ENCODE measurements around the gene NOS1AP. TPM values are rescaled to one million over a fixed set of nuclear protein-coding genes. Genes with fewer than 3 reads are reported as not detected.

The NOS1AP gene
- total RNA-seq, 1 experiment from 2014 or later, result 2.4 TPM

DNA sequence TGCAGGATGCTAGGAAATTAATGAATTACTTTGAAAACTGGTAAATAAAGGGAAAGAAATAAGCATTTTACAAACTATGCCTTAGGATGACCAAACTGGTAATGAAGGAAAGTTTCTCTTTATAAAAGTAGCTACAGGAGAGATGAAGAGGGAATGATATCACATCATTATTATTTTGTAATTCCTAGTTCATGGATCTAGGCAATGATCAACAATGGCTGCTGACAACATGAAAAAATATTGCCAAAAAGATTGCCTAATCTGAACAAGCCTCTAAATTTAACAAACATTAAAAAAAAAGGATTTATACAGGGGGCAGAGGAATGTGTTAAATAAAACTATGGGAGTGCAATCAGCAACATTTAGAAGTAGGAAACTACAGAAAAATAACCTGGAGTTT is 38.9 kb downstream of the NOS1AP start:
- CTCF ChIA-PET, result no interaction called here
- POLR2A ChIA-PET, result no interaction called here
- no peak overlapping the region for H3K4me3 Mint-ChIP-seq (ENCODE audit: unreplicated experiment)
- H3K4me1 Mint-ChIP-seq (ENCODE audit: insufficient read depth, unreplicated experiment), result no peaks in the 10 kb centered on the region
- intact Hi-C loops (cut with micrococcal nuclease), result no loop called here
- no peak for DNase-seq (ENCODE audit: unreplicated experiment)
- peaks cover 8% of the 10 kb centered on the region for H3K9me3 Mint-ChIP-seq (ENCODE audit: unreplicated experiment)
- BruUV-seq (replicated peaks), result no TSS peak
- no peaks in the 10 kb centered on the region for H3K36me3 Mint-ChIP-seq (ENCODE audit: insufficient read depth, unreplicated experiment)
- TF ChIP-seq, protein P1, sequence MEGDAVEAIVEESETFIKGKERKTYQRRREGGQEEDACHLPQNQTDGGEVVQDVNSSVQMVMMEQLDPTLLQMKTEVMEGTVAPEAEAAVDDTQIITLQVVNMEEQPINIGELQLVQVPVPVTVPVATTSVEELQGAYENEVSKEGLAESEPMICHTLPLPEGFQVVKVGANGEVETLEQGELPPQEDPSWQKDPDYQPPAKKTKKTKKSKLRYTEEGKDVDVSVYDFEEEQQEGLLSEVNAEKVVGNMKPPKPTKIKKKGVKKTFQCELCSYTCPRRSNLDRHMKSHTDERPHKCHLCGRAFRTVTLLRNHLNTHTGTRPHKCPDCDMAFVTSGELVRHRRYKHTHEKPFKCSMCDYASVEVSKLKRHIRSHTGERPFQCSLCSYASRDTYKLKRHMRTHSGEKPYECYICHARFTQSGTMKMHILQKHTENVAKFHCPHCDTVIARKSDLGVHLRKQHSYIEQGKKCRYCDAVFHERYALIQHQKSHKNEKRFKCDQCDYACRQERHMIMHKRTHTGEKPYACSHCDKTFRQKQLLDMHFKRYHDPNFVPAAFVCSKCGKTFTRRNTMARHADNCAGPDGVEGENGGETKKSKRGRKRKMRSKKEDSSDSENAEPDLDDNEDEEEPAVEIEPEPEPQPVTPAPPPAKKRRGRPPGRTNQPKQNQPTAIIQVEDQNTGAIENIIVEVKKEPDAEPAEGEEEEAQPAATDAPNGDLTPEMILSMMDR (IDR thresholded peaks at IDR 0.05; ENCODE audit: unreplicated experiment), result no peak
- no peak overlapping the region for H3K27ac Mint-ChIP-seq (ENCODE audit: low read depth, unreplicated experiment)
- H3K27me3 Mint-ChIP-seq (ENCODE audit: insufficient read depth, unreplicated experiment), result no peaks in the 10 kb centered on the region

DNA sequence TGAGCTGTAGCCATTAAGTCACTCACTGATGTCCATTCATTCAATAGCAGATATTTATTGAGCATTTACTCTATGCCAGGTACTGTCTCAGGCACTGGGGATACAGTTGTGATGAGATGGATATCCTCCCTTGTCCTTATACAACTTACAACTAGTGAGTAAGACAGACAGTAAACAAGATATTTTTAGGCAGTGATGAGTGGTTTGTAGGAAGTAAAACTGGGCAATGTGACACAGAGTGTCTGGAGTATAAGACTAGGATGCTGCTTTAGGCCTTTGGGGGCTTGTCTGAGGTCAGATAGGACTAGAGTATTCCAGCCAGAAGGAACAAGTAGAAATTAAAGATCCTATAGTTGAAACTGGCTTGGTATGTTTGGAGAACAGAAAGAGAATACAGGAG is 41.4 kb downstream of the NOS1AP start:
- no TSS peak for BruUV-seq (replicated peaks)
- H3K4me1 Mint-ChIP-seq (ENCODE audit: insufficient read depth, unreplicated experiment), result no peaks in the 10 kb centered on the region
- intact Hi-C loops (cut with micrococcal nuclease), result no loop called here
- CTCF ChIA-PET, result interaction anchor here (0.6 to 1.3 kb wide), 2 partner anchors 31 to 585 kb away, joined by 3 to 4 read pairs; no protein-coding TSS in a partner anchor
- H3K4me3 Mint-ChIP-seq (ENCODE audit: unreplicated experiment), result no peak overlapping the region
- H3K27ac Mint-ChIP-seq (ENCODE audit: low read depth, unreplicated experiment), result no peak overlapping the region
- TF ChIP-seq, protein P1 (IDR thresholded peaks at IDR 0.05; ENCODE audit: unreplicated experiment), result no peak
- POLR2A ChIA-PET, result no interaction called here
- H3K36me3 Mint-ChIP-seq (ENCODE audit: insufficient read depth, unreplicated experiment), result no peaks in the 10 kb centered on the region
- H3K9me3 Mint-ChIP-seq (ENCODE audit: unreplicated experiment), result peaks cover 8% of the 10 kb centered on the region
- DNase-seq (ENCODE audit: unreplicated experiment), result no peak
- H3K27me3 Mint-ChIP-seq (ENCODE audit: insufficient read depth, unreplicated experiment), result no peaks in the 10 kb centered on the region

DNA sequence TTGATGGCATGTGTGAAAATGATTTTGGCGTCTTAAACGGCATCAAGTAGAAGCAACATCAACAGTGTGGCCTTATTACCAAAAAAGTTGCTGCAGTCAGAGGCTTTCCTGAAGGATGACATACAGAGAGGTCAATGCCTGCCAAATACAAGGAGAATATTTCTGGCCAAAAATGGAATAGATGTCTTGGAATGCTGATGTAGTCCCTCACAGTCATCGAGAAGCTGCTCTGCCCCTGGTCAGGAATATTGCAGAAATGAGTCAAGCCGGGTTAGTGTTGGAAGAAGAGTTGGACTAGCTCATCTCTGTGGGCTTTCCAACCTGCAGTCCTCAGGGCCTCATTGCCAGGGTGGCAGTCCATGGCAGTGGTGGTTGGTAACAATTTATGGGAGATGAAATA is 42.1 kb downstream of the NOS1AP start:
- Mint-ChIP-seq H3K4me1 (ENCODE audit: insufficient read depth, unreplicated experiment) (no peaks in the 10 kb centered on the region), H3K27ac (ENCODE audit: low read depth, unreplicated experiment) (no peak overlapping the region), H3K9me3 (ENCODE audit: unreplicated experiment) (peaks cover 8% of the 10 kb centered on the region), H3K27me3 (ENCODE audit: insufficient read depth, unreplicated experiment) (no peaks in the 10 kb centered on the region), H3K36me3 (ENCODE audit: insufficient read depth, unreplicated experiment) (no peaks in the 10 kb centered on the region), H3K4me3 (ENCODE audit: unreplicated experiment) (no peak overlapping the region)
- BruUV-seq (replicated peaks), result no TSS peak
- DNase-seq (ENCODE audit: unreplicated experiment), result no peak
- ChIA-PET POLR2A (interaction anchor here (0.9 kb wide), 1 partner anchor 9 kb away, joined by 4 read pairs; no protein-coding TSS in a partner anchor), CTCF (interaction anchor here (1.3 kb wide), 1 partner anchor 30 kb away, joined by 4 read pairs; no protein-coding TSS in a partner anchor)
- intact Hi-C loops (cut with micrococcal nuclease), result no loop called here
- TF ChIP-seq, protein P1 (IDR thresholded peaks at IDR 0.05; ENCODE audit: unreplicated experiment), result no peak

DNA sequence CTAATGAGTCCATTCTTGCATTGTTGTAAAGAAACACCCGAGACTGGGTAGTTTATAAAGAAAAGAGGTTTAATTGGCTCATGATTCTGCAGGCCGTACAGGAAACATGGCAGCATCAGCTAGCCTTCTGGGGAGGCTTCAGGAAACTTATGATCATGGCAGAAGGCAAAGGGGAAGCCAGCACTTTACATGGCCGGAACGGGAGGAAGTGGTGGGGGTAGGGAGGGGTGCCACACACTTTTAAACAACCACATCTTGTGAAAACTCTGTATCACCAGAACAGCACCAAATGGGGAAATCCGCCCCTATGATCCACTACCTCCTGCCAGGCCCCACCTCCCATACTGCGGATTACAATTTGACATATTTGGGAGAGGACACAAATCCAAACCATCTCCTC is 43.9 kb downstream of the NOS1AP start:
- intact Hi-C loops (cut with micrococcal nuclease), result no loop called here
- Mint-ChIP-seq H3K9me3 (ENCODE audit: unreplicated experiment) (peaks cover 3% of the 10 kb centered on the region), H3K4me1 (ENCODE audit: insufficient read depth, unreplicated experiment) (no peaks in the 10 kb centered on the region), H3K4me3 (ENCODE audit: unreplicated experiment) (no peak overlapping the region), H3K27ac (ENCODE audit: low read depth, unreplicated experiment) (no peak overlapping the region), H3K36me3 (ENCODE audit: insufficient read depth, unreplicated experiment) (no peaks in the 10 kb centered on the region), H3K27me3 (ENCODE audit: insufficient read depth, unreplicated experiment) (no peaks in the 10 kb centered on the region)
- ChIA-PET CTCF (no interaction called here), POLR2A (no interaction called here)
- TF ChIP-seq, protein P1 (IDR thresholded peaks at IDR 0.05; ENCODE audit: unreplicated experiment), result no peak
- BruUV-seq (replicated peaks), result no TSS peak
- no peak for DNase-seq (ENCODE audit: unreplicated experiment)
